Esophagus squamous epithelium (tissue), 4 donors: Measurements from ENCODE around the gene NEK9.

ENCODE experiments used
- POLR2A ChIP-seq, 4 donors: fragments of 450-650 bp; IDR thresholded peaks; one replicate each; pipeline ENCODE4 v1.6.1; 2017; ENCODE audit warnings: antibody characterized with exemption in 4 of 4, mild to moderate bottlenecking in 4 of 4, moderate library complexity in 3 of 4
- TF ChIP-seq, protein P1 (sequence below), 6 experiments: fragments of 450-650 bp in 4 of 6; fragments of 200-600 bp in 2 of 6; sonication (generic) in 2 of 6; IDR thresholded peaks; one replicate each; pipeline ENCODE4 v1.5.1; 2016 to 2019; ENCODE audit warnings: antibody characterized with exemption in 6 of 6, mild to moderate bottlenecking in 4 of 6, moderate library complexity in 4 of 6

DNA sequence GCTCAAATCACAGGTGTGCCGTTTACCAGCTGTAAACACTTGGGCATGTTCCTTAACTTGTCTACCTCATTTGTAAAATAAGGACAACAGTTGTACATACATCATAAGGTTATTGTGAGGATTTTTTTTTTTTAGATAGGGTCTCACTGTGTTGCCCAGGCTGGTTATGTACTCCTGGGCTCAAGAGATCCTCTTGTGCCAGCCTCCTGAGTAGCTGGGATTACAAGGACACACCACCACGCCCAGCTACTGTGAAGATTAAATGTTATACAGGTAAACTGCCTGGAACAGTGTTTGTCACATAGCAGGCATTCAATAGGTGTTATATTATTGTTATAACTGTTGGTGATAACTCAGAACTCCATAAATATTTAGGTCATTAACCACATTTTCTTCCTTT lies 36.8 kb upstream of the NEK9 start:
- TF ChIP-seq, protein P1, sequence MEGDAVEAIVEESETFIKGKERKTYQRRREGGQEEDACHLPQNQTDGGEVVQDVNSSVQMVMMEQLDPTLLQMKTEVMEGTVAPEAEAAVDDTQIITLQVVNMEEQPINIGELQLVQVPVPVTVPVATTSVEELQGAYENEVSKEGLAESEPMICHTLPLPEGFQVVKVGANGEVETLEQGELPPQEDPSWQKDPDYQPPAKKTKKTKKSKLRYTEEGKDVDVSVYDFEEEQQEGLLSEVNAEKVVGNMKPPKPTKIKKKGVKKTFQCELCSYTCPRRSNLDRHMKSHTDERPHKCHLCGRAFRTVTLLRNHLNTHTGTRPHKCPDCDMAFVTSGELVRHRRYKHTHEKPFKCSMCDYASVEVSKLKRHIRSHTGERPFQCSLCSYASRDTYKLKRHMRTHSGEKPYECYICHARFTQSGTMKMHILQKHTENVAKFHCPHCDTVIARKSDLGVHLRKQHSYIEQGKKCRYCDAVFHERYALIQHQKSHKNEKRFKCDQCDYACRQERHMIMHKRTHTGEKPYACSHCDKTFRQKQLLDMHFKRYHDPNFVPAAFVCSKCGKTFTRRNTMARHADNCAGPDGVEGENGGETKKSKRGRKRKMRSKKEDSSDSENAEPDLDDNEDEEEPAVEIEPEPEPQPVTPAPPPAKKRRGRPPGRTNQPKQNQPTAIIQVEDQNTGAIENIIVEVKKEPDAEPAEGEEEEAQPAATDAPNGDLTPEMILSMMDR (IDR thresholded peaks at IDR 0.05) = no peak
- no peak for TF ChIP-seq POLR2A (IDR thresholded peaks at IDR 0.05)
